Measurements from ENCODE around the gene DCAF15. TPM values are rescaled to one million over a fixed set of nuclear protein-coding genes. Genes with fewer than 3 reads are reported as not detected.
"Not testable (repeated sequence)": the region's sequence is repeated elsewhere in the genome, so short reads cannot be mapped to it uniquely, and the experiment has no call there.

DCAF15 gene
- total and polyA plus RNA-seq, 8 donors = 7.1 to 37.3 (median 25.8) TPM

- DNase-seq = no peak
- intact Hi-C loops (cut with DNase I; ENCODE audit: low total_unique reads) = no loop called here
- TF ChIP-seq EP300 (IDR thresholded peaks at IDR 0.05) (no peak), POLR2AphosphoS5 (IDR thresholded peaks at IDR 0.05) (no peak)
- Histone ChIP-seq H3K27me3 (no peaks in the 10 kb centered on the region), H3K4me1 (peaks cover 0 to 11% (median 2%) of the 10 kb centered on the region in 4 donors), H3K36me3 (peaks cover 64 to 100% (median 99%) of the 10 kb centered on the region in 4 donors), H3K4me3 (no peak overlapping the region), H3K27ac (no peak overlapping the region), H3K9me3 (no peaks in the 10 kb centered on the region)
- WGBS, 5 donors = 87 to 91% (median 91%) methylated on average over 21 to 24 of the region's 24 CpGs
Observed at GRCh38 chr19:13965377-13965896, 13.1 kb downstream of the DCAF15 start.

DNA sequence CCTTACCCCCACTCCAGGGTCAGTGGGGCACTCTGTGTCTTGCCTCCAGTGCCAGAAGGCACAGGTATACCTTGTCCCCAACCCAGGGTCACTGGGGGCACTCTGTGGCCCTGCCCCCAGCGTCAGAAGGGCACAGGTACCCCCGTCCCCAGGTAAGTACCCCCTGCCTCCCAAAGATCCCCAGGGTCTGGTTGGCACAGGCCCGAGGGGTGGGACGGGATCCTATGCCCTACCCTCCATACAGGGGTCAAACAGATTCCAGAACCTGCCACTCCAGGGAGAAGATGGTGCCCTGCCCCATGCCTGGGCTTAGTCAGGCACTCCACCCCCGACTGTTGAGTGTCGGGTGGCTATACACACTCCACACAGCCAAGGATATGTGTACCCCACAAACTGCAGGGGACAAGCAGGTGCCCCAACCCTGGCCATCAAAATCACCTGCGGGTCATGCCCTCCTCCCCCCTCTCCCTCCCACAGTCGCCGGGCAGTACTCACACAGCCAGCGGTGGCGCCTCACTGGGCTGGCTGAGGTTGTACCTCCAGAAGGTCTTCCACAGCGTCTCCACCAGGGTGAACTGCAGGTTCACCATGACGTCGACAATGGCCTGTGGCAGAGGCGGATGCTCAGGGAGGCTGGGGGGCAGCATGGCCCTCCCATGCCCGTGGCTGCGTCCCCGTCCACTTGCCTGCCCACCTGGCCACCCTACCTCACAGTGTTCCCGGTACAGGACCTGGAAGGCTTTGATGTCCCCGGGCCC, 13.8 kb downstream of the DCAF15 start:
- intact Hi-C loops (cut with DNase I; ENCODE audit: low total_unique reads) = no loop called here
- no peak for DNase-seq
- Histone ChIP-seq H3K27ac (no peak overlapping the region), H3K36me3 (peaks cover 57 to 100% (median 99%) of the 10 kb centered on the region in 4 donors), H3K4me1 (peaks cover 0 to 11% (median 2%) of the 10 kb centered on the region in 4 donors), H3K4me3 (no peak overlapping the region), H3K27me3 (no peaks in the 10 kb centered on the region), H3K9me3 (no peaks in the 10 kb centered on the region)
- WGBS, 5 donors = 88 to 95% (median 93%) methylated on average over 16 to 20 of the region's 20 CpGs
- no peak for TF ChIP-seq POLR2A (IDR thresholded peaks at IDR 0.05)
- TF ChIP-seq, protein P1, sequence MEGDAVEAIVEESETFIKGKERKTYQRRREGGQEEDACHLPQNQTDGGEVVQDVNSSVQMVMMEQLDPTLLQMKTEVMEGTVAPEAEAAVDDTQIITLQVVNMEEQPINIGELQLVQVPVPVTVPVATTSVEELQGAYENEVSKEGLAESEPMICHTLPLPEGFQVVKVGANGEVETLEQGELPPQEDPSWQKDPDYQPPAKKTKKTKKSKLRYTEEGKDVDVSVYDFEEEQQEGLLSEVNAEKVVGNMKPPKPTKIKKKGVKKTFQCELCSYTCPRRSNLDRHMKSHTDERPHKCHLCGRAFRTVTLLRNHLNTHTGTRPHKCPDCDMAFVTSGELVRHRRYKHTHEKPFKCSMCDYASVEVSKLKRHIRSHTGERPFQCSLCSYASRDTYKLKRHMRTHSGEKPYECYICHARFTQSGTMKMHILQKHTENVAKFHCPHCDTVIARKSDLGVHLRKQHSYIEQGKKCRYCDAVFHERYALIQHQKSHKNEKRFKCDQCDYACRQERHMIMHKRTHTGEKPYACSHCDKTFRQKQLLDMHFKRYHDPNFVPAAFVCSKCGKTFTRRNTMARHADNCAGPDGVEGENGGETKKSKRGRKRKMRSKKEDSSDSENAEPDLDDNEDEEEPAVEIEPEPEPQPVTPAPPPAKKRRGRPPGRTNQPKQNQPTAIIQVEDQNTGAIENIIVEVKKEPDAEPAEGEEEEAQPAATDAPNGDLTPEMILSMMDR (IDR thresholded peaks at IDR 0.05) = no peak
- no peak for TF ChIP-seq EP300 (IDR thresholded peaks at IDR 0.05)
- TF ChIP-seq POLR2AphosphoS5 (IDR thresholded peaks at IDR 0.05) = no peak

- WGBS, 5 donors = 93 to 100% (median 94%) methylated on average over 1 to 14 of the region's 14 CpGs
- peaks cover 53 to 100% (median 99%) of the 10 kb centered on the region in 4 donors for H3K36me3 ChIP-seq
- peaks cover 0 to 11% (median 2%) of the 10 kb centered on the region in 4 donors for H3K4me1 ChIP-seq
- intact Hi-C loops (cut with DNase I; ENCODE audit: low total_unique reads) = no loop called here
- no peaks in the 10 kb centered on the region for H3K27me3 ChIP-seq
- TF ChIP-seq POLR2A (IDR thresholded peaks at IDR 0.05) (no peak), POLR2AphosphoS5 (IDR thresholded peaks at IDR 0.05) (no peak), EP300 (IDR thresholded peaks at IDR 0.05) (no peak)
- TF ChIP-seq, protein P1 (IDR thresholded peaks at IDR 0.05) = no peak
- H3K4me3 ChIP-seq = no peak overlapping the region
- H3K9me3 ChIP-seq = no peaks in the 10 kb centered on the region
- no peak overlapping the region for H3K27ac ChIP-seq
- DNase-seq = no peak
Observed at GRCh38 chr19:13966684-13967128, 14.4 kb downstream of the DCAF15 start.

DNA sequence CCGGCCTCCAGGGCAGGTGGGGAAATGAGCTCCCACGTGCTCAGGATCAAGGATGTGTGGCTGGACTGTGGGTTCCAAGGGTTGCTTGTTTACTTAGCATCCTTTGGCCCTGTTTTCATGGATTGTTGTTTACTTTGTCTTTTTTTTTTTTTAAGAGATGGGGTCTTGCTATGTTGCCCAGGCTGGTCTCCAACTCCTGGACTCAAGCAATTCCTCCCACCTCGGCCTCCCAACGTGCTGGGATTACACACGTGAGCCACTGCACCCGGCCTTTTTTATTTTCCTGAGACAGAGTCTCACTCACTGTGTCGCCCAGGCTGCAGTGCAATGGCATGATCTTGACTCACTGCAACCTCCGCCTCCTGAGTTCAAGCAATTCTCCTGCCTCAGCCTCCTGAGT, 14.9 kb downstream of the DCAF15 start:
- 91 to 97% (median 95%) methylated on average over 8 of the region's 8 CpGs for WGBS, 5 donors

GRCh38 chr19:13968383-13968935, 16.1 kb downstream of the DCAF15 start:
- 85 to 96% (median 93%) methylated on average over 10 to 22 of the region's 22 CpGs for WGBS, 5 donors
- intact Hi-C loops (cut with DNase I; ENCODE audit: low total_unique reads) = no loop called here
- TF ChIP-seq POLR2AphosphoS5 (IDR thresholded peaks at IDR 0.05) (no peak), POLR2A (IDR thresholded peaks at IDR 0.05) (no peak), EP300 (IDR thresholded peaks at IDR 0.05) (no peak)
- TF ChIP-seq, protein P1 (IDR thresholded peaks at IDR 0.05) = no peak
- Histone ChIP-seq H3K9me3 (no peaks in the 10 kb centered on the region), H3K4me3 (no peak overlapping the region), H3K4me1 (no peaks in the 10 kb centered on the region), H3K27me3 (no peaks in the 10 kb centered on the region), H3K27ac (no peak overlapping the region), H3K36me3 (peaks cover 58 to 100% (median 99%) of the 10 kb centered on the region in 4 donors)
- DNase-seq = no peak

More for the DNA sequence above, 14.9 kb downstream of the DCAF15 start:
- H3K27me3 ChIP-seq; DNase-seq; H3K4me1 ChIP-seq; H3K27ac ChIP-seq; H3K9me3 ChIP-seq; H3K4me3 ChIP-seq; intact Hi-C loops (cut with DNase I; ENCODE audit: low total_unique reads): not testable (repeated sequence)
- peaks cover 49 to 100% (median 99%) of the 10 kb centered on the region in 4 donors for H3K36me3 ChIP-seq
